OCI-LY3 (cell line): ENCODE data around the gene UNC13D.

ENCODE experiments used
- CTCF ChIP-seq: fragments of 200-600, 300-600 bp; sonication (generic); IDR thresholded peaks from 2 replicates; pipeline ENCODE4 v1.5.1; 2014; ENCODE audit warnings: antibody characterized with exemption, low read length, low read depth
- EZH2phosphoT487 ChIP-seq: fragments of 200-600 bp; shearing (Covaris generic); IDR thresholded peaks from 2 replicates; pipeline ENCODE4 v1.6.1; 2018; ENCODE audit warnings: antibody characterized with exemption, mixed run types, low read depth

GRCh38 chr17:75819116-75819515, 25.1 kb downstream of the UNC13D start:
- TF ChIP-seq CTCF: no peak
- no peak for TF ChIP-seq EZH2phosphoT487
